Fibroblast of skin of scalp (primary cell): ENCODE measurements around the gene CCDC178.
A peak's percentile ranks its signal among the peaks of the same experiment; 100 is the strongest.

Experiments used
- DNase-seq: peaks from one replicate; pipeline ENCODE4 v3.0.0-alpha.2; 2013

Gene CCDC178

GRCh38 chr18:32909798-32910561 is 530.5 kb downstream of the CCDC178 start:
- no peak for DNase-seq

GRCh38 chr18:32908424-32908805 is 532.1 kb downstream of the CCDC178 start:
- DNase-seq, result no peak

- DNase-seq, result no peak
Measured at GRCh38 chr18:32907648-32908423, 532.7 kb downstream of the CCDC178 start.

GRCh38 chr18:32907311-32907585 is 533.3 kb downstream of the CCDC178 start:
- DNase-seq, result no peak

GRCh38 chr18:32906506-32907310 is 533.8 kb downstream of the CCDC178 start:
- no peak for DNase-seq

GRCh38 chr18:32905651-32906050 is 534.9 kb downstream of the CCDC178 start:
- DNase-seq, result no peak

- no peak for DNase-seq
Measured at GRCh38 chr18:32902568-32903330, 537.8 kb downstream of the CCDC178 start.

GRCh38 chr18:32899819-32900218 is 540.7 kb downstream of the CCDC178 start:
- no peak for DNase-seq

GRCh38 chr18:32896776-32897547 is 543.6 kb downstream of the CCDC178 start:
- peak; percentile 13 for DNase-seq

- no peak for DNase-seq
Measured at GRCh38 chr18:32893915-32894314, 546.6 kb downstream of the CCDC178 start.

GRCh38 chr18:32891797-32892196 is 548.7 kb downstream of the CCDC178 start:
- DNase-seq, result no peak

- DNase-seq, result no peak
Measured at GRCh38 chr18:32891130-32891529, 549.4 kb downstream of the CCDC178 start.

GRCh38 chr18:32889615-32890593 is 550.6 kb downstream of the CCDC178 start:
- no peak for DNase-seq

GRCh38 chr18:32888306-32888705 is 552.2 kb downstream of the CCDC178 start:
- no peak for DNase-seq
